GM23338 (cell line): ENCODE data around the gene GPT2. TPM values are rescaled to one million over a fixed set of nuclear protein-coding genes. Genes with fewer than 3 reads are reported as not detected.

Experiments used
- ATAC-seq: fragments of 200-7000 bp; cut with Tn5 transposase; 3 replicates; pipeline ENCODE4 v1.9.1; 2020
- DNase-seq: peaks from one replicate; pipeline ENCODE4 v3.0.0-alpha.2; 2015; ENCODE audit warnings: low spot score
- H2AFZ ChIP-seq: fragments of 200-600 bp; sonication (generic); 2 replicates; pipeline ENCODE4 v1.8.0; 2016; ENCODE audit warnings: antibody characterized with exemption, mild to moderate bottlenecking, moderate library complexity
- H3F3A ChIP-seq: fragments of 200-600 bp; sonication (generic); replicated peaks from 2 replicates; pipeline ENCODE4 v1.8.0; 2017; ENCODE audit warnings: antibody characterized with exemption, mixed run types, low read depth
- H3K27ac ChIP-seq: fragments of 200-600 bp; sonication (generic); 2 replicates; pipeline ENCODE4 v1.6.1; 2016; ENCODE audit warnings: low read depth
- H3K27me3 ChIP-seq: fragments of 200-600 bp; sonication (generic); 2 replicates; pipeline ENCODE4 v1.8.0; 2016; ENCODE audit warnings: mild to moderate bottlenecking, mixed run types, moderate library complexity; ENCODE audit not compliant: insufficient read depth
- H3K36me3 ChIP-seq: fragments of 200-600 bp; sonication (generic); 2 replicates; pipeline ENCODE4 v1.8.0; 2016; ENCODE audit warnings: mild to moderate bottlenecking; ENCODE audit not compliant: insufficient read depth
- H3K4me1 ChIP-seq: fragments of 200-600 bp; sonication (generic); 2 replicates; pipeline ENCODE4 v1.8.0; 2016; ENCODE audit warnings: mild to moderate bottlenecking, moderate library complexity; ENCODE audit not compliant: insufficient read depth
- H3K4me2 ChIP-seq: fragments of 200-600 bp; sonication (generic); 2 replicates; pipeline ENCODE4 v1.7.1; 2017; ENCODE audit warnings: mixed run types
- H3K4me3 ChIP-seq: fragments of 200-600 bp; sonication (generic); 2 replicates; pipeline ENCODE4 v1.6.1; 2016; ENCODE audit warnings: mixed run types
- H3K79me2 ChIP-seq: fragments of 200-600 bp; sonication (generic); replicated peaks from 2 replicates; pipeline ENCODE4 v1.8.0; 2017; ENCODE audit warnings: mild to moderate bottlenecking; ENCODE audit not compliant: insufficient read depth
- H3K9me2 ChIP-seq: fragments of 200-600 bp; sonication (generic); 2 replicates; pipeline ENCODE4 v1.8.0; 2017; ENCODE audit not compliant: insufficient read depth
- H4K20me1 ChIP-seq: fragments of 200-600 bp; sonication (generic); replicated peaks from 2 replicates; pipeline ENCODE4 v1.8.0; 2017; ENCODE audit warnings: mild to moderate bottlenecking; ENCODE audit not compliant: insufficient read depth
- H3K27ac Mint-ChIP-seq: 2 replicates; pipeline ENCODE4 v1.8.0; 2020; ENCODE audit warnings: inconsistent platforms, mild to moderate bottlenecking, moderate library complexity, mixed read lengths
- H3K27me3 Mint-ChIP-seq: 3 replicates; pipeline ENCODE4 v1.8.0; 2022; ENCODE audit warnings: low read depth, mild to moderate bottlenecking, moderate library complexity, mixed read lengths, inconsistent platforms; ENCODE audit not compliant: insufficient read depth, poor library complexity
- H3K36me3 Mint-ChIP-seq: 3 replicates; pipeline ENCODE4 v1.8.0; 2021; ENCODE audit warnings: low read depth, mild to moderate bottlenecking, inconsistent platforms, moderate library complexity, mixed read lengths
- H3K4me1 Mint-ChIP-seq: 3 replicates; pipeline ENCODE4 v1.8.0; 2020; ENCODE audit warnings: mild to moderate bottlenecking, inconsistent platforms, mixed read lengths
- H3K4me3 Mint-ChIP-seq: 3 replicates; pipeline ENCODE4 v1.8.0; 2021; ENCODE audit warnings: moderate library complexity, mild to moderate bottlenecking, inconsistent platforms, mixed read lengths
- H3K9me3 Mint-ChIP-seq: 3 replicates; pipeline ENCODE4 v1.8.0; 2020; ENCODE audit warnings: moderate library complexity, mild to moderate bottlenecking, inconsistent platforms, mixed read lengths
- CREB1 ChIP-seq: fragments of 250-450 bp; sonication (Bioruptor Pico); IDR thresholded peaks from 2 replicates; pipeline ENCODE4 v1.5.0; 2020; ENCODE audit warnings: low read depth, mild to moderate bottlenecking, moderate library complexity
- CTCF ChIP-seq, 2 experiments: fragments of 200-600 bp in 1 of 2; sonication (generic) in 1 of 2; conservative IDR thresholded peaks; 2 replicates each; pipeline versions ENCODE4 v1.5.1 to v1.6.1; 2016 to 2017; ENCODE audit warnings: antibody characterized with exemption in 2 of 2, low read depth in 2 of 2, mild to moderate bottlenecking in 2 of 2, moderate library complexity in 1 of 2
- ETS1 ChIP-seq: IDR thresholded peaks from 2 replicates; pipeline ENCODE4 v1.6.1; 2016; ENCODE audit warnings: antibody characterized with exemption
- EZH2 ChIP-seq: fragments of 200-600 bp; sonication (generic); IDR thresholded peaks from one replicate; pipeline ENCODE4 v1.8.0; 2017; ENCODE audit warnings: antibody characterized with exemption, mild to moderate bottlenecking, low read depth; ENCODE audit not compliant: unreplicated experiment
- EZH2phosphoT487 ChIP-seq: fragments of 200-600 bp; sonication (generic); IDR thresholded peaks from one replicate; pipeline ENCODE4 v1.8.1; 2018; ENCODE audit warnings: antibody characterized with exemption; ENCODE audit not compliant: unreplicated experiment
- JUNB ChIP-seq: IDR thresholded peaks from one replicate; pipeline ENCODE4 v1.6.1; 2016; ENCODE audit warnings: antibody characterized with exemption; ENCODE audit not compliant: unreplicated experiment
- NANOG ChIP-seq: IDR thresholded peaks from 2 replicates; pipeline ENCODE4 v1.6.1; 2016; ENCODE audit warnings: antibody characterized with exemption, borderline replicate concordance
- POLR2AphosphoS5 ChIP-seq: IDR thresholded peaks from 2 replicates; pipeline ENCODE4 v1.6.1; 2016; ENCODE audit warnings: antibody characterized with exemption, low read depth
- REST ChIP-seq: IDR thresholded peaks from one replicate; pipeline ENCODE4 v1.6.1; 2018; ENCODE audit warnings: antibody characterized with exemption; ENCODE audit not compliant: unreplicated experiment
- STAT1 ChIP-seq: IDR thresholded peaks from one replicate; pipeline ENCODE4 v1.6.1; 2016; ENCODE audit warnings: antibody characterized with exemption; ENCODE audit not compliant: unreplicated experiment
- ZNF114 ChIP-seq: fragments of 250-450 bp; sonication (Bioruptor Pico); IDR thresholded peaks from 2 replicates; pipeline ENCODE4 v1.5.0; 2020; ENCODE audit warnings: mild to moderate bottlenecking, moderate library complexity
- ZNF331 ChIP-seq: fragments of 250-450 bp; sonication (Bioruptor Pico); IDR thresholded peaks from 2 replicates; pipeline ENCODE4 v1.5.0; 2020; ENCODE audit warnings: low read depth, mild to moderate bottlenecking, moderate library complexity
- polyA plus RNA-seq: library from polyadenylated mRNA; unstranded; fragments of >200 nt; fragmentation: Nextera tagmentation; extraction: Ambion mirVana; gene quantifications from 2 replicates; pipeline ENCODE4 v1.2.1, GENCODE V29; 2016
- total RNA-seq: library from RNA; depleted of rRNA; stranded (reverse); fragments of >200 nt; shearing (Covaris generic); gene quantifications from 2 replicates; pipeline ENCODE4 v1.2.3, GENCODE V29; 2014

The GPT2 gene
- total and polyA plus RNA-seq, 2 experiments from 2014 or later: 48.5 to 81.0 TPM

DNA sequence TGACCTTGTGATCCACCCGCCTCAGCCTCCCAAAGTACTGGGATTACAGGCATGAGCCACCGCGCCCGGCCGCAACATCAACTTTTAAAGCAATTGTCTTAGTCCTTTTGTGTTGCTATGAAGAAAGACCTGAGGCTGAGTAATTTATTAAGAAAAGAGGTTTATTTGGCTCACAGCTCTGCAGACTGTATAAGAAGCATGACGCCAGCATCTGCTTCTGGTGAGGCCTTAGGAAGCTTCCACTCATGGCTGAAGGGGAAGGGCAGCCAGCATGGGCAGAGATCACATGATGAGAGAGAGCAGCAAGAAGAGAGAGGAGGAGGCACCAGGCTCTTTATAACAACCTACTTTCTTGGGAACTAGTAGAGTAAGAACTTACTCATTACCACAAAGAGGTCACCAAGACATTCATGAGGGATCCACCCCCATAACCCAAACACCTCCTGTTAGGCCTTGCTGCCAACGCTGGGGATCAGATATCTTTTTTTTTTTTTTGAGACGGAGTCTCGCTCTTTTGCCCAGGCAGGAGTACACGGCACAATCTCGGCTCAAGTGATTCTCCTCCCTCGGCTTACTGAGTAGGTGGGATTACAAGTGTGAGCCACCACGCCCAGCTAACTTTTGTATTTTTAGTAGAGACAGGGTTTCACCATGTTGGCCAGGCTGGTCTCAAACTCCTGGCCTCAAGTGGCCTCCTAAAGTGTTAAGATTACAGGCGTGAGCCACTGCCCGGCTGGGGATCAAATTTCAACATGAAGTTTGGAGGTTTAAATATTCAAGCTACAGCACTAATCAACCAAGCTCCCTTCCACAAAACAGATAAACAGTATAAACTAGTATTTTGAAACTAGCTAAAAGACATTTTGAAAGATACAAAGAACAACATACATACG is 21.4 kb upstream of the GPT2 start:
- H3K4me1 ChIP-seq: no peaks in the 10 kb centered on the region
- no peaks in the 10 kb centered on the region for H3K27me3 ChIP-seq
- H3K4me2 ChIP-seq: no peak overlapping the region
- peaks cover 1% of the 10 kb centered on the region; the same call in 2 of the 3 replicates for H3K4me1 Mint-ChIP-seq
- no peak overlapping the region for H3K27ac Mint-ChIP-seq
- ATAC-seq: no peak
- no peak for DNase-seq
- peaks cover 3% of the 10 kb centered on the region for H3K27me3 Mint-ChIP-seq
- H3K36me3 ChIP-seq: no peaks in the 10 kb centered on the region
- 0 out of 3 replicates have a peak, but pooled peaks cover 3% of the 10 kb centered on the region for H3K36me3 Mint-ChIP-seq
- no peak overlapping the region for H3K27ac ChIP-seq
- no peaks in the 10 kb centered on the region for H3F3A ChIP-seq
- no peaks in the 10 kb centered on the region for H3K9me2 ChIP-seq
- TF ChIP-seq STAT1: no peak
- TF ChIP-seq ZNF114 (CRISPR knock-in tag): no peak
- H3K4me3 Mint-ChIP-seq: no peak overlapping the region
- no peaks in the 10 kb centered on the region for H4K20me1 ChIP-seq
- H2AFZ ChIP-seq: 0 out of 2 replicates have a peak overlapping the region, but pooled peaks have one; percentile 75
- peaks cover 12% of the 10 kb centered on the region; the same call in 1 of the 3 replicates for H3K9me3 Mint-ChIP-seq
- H3K79me2 ChIP-seq: no peaks in the 10 kb centered on the region
- H3K4me3 ChIP-seq: no peak overlapping the region

- Histone ChIP-seq H4K20me1 (no peaks in the 10 kb centered on the region), H3K4me1 (peaks cover 8% of the 10 kb centered on the region; the same call in 1 of the 2 replicates), H3K36me3 (no peaks in the 10 kb centered on the region), H3K27ac (no peak overlapping the region), H3K4me2 (no peak overlapping the region), H3F3A (no peaks in the 10 kb centered on the region), H3K4me3 (no peak overlapping the region), H3K79me2 (no peaks in the 10 kb centered on the region), H2AFZ (no peak overlapping the region), H3K27me3 (no peaks in the 10 kb centered on the region), H3K9me2 (peaks cover 7% of the 10 kb centered on the region; the same call in 1 of the 2 replicates)
- H3K4me1 Mint-ChIP-seq: peaks cover 5% of the 10 kb centered on the region; the same call in 2 of the 3 replicates
- ATAC-seq: no peak
- no peak overlapping the region for H3K4me3 Mint-ChIP-seq
- H3K9me3 Mint-ChIP-seq: peaks cover 14% of the 10 kb centered on the region; the same call in 1 of the 3 replicates
- H3K27me3 Mint-ChIP-seq: peaks cover 3% of the 10 kb centered on the region
- peaks cover 3% of the 10 kb centered on the region; the same call in 1 of the 3 replicates for H3K36me3 Mint-ChIP-seq
- no peak for DNase-seq
- H3K27ac Mint-ChIP-seq: no peak overlapping the region
- TF ChIP-seq EZH2phosphoT487 (no peak), NANOG (no peak), JUNB (no peak), EZH2 (no peak), STAT1 (no peak), CTCF (conservative IDR thresholded peaks at IDR 0.05; ENCODE audit: low read depth in 2 of 2) (no peak), ETS1 (no peak), ZNF114 (CRISPR knock-in tag) (no peak), CREB1 (no peak), ZNF331 (CRISPR knock-in tag) (no peak), POLR2AphosphoS5 (no peak), REST (no peak)
Observed at GRCh38 chr16:46866286-46866685, 17.9 kb upstream of the GPT2 start.
